ENCODE results near the gene SLC25A18.
"Not testable (repeated sequence)": the region's sequence is repeated elsewhere in the genome, so short reads cannot be mapped to it uniquely, and the experiment has no call there.

Gene SLC25A18

DNA sequence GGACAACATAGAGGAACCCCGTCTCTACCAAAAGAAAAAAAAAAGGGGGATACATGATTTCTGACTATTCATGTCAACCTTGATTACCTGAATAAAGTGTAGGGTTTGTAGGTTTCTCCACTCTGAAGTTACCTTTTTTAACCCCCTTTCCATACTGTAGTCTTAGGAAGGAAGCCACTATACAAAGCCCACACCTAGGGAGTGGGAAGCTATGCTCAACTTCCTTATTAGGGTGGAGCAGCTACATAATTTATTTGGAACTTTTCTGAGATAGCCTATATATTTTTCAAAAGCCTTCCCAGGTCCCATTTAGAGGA, 65.8 kb downstream of the SLC25A18 start:
- Histone ChIP-seq H3K4me1 (ENCODE audit: insufficient read depth, insufficient read length) (no peaks in the 10 kb centered on the region), H3K36me3 (ENCODE audit: insufficient read depth, insufficient read length, low read length) (peaks cover 3% of the 10 kb centered on the region), H3K4me3 (ENCODE audit: insufficient read length, low read depth) (peak overlapping the region; percentile 99), H3K9me3 (ENCODE audit: insufficient read depth, low read length) (no peaks in the 10 kb centered on the region), H3K27me3 (ENCODE audit: insufficient read depth, insufficient read length) (no peaks in the 10 kb centered on the region), H3K9ac (ENCODE audit: insufficient read length, low read depth) (peak overlapping the region; percentile 99)
- DNase-seq (ENCODE audit: low read depth, low spot score), result no peak
- TF ChIP-seq YY1 (IDR thresholded peaks at IDR 0.05; ENCODE audit: insufficient read depth, insufficient read length) (no peak), SUZ12 (IDR thresholded peaks at IDR 0.05; ENCODE audit: extremely low read depth, insufficient read depth, insufficient read length) (no peak), ZNF274 (IDR thresholded peaks at IDR 0.05; ENCODE audit: low read depth, low read length) (no peak)

DNA sequence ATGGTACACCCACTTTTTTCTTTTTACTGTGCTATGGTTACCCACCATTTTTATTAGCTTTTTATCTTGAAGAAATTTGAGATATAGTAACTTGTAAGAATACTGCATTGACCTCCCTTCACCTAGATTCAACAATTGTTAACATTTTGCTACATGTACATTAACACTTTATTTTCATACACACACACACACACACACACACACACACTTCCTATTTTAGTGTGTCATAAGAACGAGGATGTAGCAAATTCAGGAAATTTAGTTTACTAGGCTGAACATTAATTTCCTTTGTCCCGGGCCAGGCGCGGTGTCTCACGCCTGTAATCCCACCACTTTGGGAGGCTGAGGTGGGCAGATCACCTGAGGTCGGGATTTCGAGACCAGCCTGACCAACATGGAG, 66.3 kb downstream of the SLC25A18 start:
- DNase-seq (ENCODE audit: low read depth, low spot score), result no peak
- Histone ChIP-seq H3K4me3 (ENCODE audit: insufficient read length, low read depth) (no peak overlapping the region), H3K9ac (ENCODE audit: insufficient read length, low read depth) (peak overlapping the region; percentile 99), H3K4me1 (ENCODE audit: insufficient read depth, insufficient read length) (no peaks in the 10 kb centered on the region), H3K27me3 (ENCODE audit: insufficient read depth, insufficient read length) (no peaks in the 10 kb centered on the region), H3K9me3 (ENCODE audit: insufficient read depth, low read length) (no peaks in the 10 kb centered on the region), H3K36me3 (ENCODE audit: insufficient read depth, insufficient read length, low read length) (no peaks in the 10 kb centered on the region)
- TF ChIP-seq YY1 (IDR thresholded peaks at IDR 0.05; ENCODE audit: insufficient read depth, insufficient read length) (no peak), SUZ12 (IDR thresholded peaks at IDR 0.05; ENCODE audit: extremely low read depth, insufficient read depth, insufficient read length) (no peak)

DNA sequence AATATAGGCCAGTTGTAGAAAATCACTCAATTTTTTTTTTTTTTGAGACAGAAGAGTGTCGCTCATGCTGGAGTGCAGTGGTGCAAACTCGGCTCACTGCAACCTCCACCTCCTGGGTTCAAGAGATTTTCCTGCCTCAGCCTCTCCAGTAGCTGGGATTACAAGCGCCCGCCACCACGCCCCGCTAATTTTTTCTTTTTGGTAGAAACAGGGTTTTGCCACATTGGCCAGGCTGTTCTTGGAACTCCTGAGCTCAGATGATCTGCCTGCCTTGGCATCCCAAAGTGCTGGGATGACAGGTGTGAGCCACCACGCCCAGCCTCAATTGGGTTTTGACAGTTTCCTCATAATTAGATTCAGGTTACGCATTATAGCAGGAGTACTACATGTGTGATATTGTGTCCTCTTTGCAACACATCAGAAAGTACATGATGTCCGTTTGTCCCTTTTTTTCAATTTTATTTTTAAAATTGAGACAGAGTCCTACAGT, 67.8 kb downstream of the SLC25A18 start:
- no peak overlapping the region for H3K4me3 ChIP-seq (ENCODE audit: insufficient read length, low read depth)
- DNase-seq (ENCODE audit: low read depth, low spot score), result no peak
- H3K9me3 ChIP-seq (ENCODE audit: insufficient read depth, low read length), result no peaks in the 10 kb centered on the region
- H3K36me3 ChIP-seq (ENCODE audit: insufficient read depth, insufficient read length, low read length), result no peaks in the 10 kb centered on the region
- no peaks in the 10 kb centered on the region for H3K27me3 ChIP-seq (ENCODE audit: insufficient read depth, insufficient read length)
- no peak overlapping the region for H3K9ac ChIP-seq (ENCODE audit: insufficient read length, low read depth)
- H3K4me1 ChIP-seq (ENCODE audit: insufficient read depth, insufficient read length), result no peaks in the 10 kb centered on the region
- TF ChIP-seq YY1 (IDR thresholded peaks at IDR 0.05; ENCODE audit: insufficient read depth, insufficient read length) (no peak), ZNF274 (IDR thresholded peaks at IDR 0.05; ENCODE audit: low read depth, low read length) (no peak)

DNA sequence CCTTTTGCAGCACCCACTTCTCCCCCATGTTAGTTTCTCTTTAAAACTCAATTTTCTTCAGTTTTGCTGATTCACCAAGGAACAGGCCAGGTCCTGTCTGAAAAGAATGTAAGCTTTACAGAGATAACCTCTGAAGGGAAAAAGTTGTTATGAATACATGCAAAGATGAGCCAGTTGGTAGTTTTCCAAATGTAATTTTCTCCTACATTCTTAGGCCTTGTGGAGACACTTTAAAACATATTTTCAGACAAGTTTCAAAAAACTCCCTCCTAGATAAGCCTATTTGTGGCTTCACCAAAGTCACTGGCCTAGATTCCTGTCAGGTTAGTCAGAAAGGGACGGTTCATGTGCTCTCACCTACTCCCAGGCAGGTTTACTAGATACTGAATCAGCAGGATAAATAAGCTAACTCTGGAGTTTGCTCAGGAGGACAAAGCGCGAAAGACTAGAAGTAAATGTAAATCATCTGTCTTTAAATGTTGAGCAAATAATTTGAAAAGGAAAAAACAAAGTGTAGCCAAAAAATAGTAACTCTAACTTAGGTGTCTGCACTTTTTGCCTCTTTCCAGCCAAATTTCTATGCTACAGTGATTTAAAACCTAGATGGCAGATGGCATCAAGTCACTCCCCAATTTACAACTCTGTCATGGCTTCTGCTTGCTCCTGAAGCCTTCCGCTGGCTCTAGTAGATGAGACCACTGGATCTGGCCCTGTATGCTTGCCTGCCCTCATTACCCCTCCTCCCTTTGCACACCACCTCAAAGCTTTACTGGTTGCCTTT, 70.1 kb downstream of the SLC25A18 start:
- no peaks in the 10 kb centered on the region for H3K36me3 ChIP-seq (ENCODE audit: insufficient read depth, insufficient read length, low read length)
- no peak overlapping the region for H3K9ac ChIP-seq (ENCODE audit: insufficient read length, low read depth)
- no peaks in the 10 kb centered on the region for H3K9me3 ChIP-seq (ENCODE audit: insufficient read depth, low read length)
- no peaks in the 10 kb centered on the region for H3K27me3 ChIP-seq (ENCODE audit: insufficient read depth, insufficient read length)
- no peaks in the 10 kb centered on the region for H3K4me1 ChIP-seq (ENCODE audit: insufficient read depth, insufficient read length)
- TF ChIP-seq YY1 (IDR thresholded peaks at IDR 0.05; ENCODE audit: insufficient read depth, insufficient read length) (no peak), SUZ12 (IDR thresholded peaks at IDR 0.05; ENCODE audit: extremely low read depth, insufficient read depth, insufficient read length) (no peak), ZNF274 (IDR thresholded peaks at IDR 0.05; ENCODE audit: low read depth, low read length) (no peak)
- H3K4me3 ChIP-seq (ENCODE audit: insufficient read length, low read depth), result no peak overlapping the region
- DNase-seq (ENCODE audit: low read depth, low spot score), result no peak

DNA sequence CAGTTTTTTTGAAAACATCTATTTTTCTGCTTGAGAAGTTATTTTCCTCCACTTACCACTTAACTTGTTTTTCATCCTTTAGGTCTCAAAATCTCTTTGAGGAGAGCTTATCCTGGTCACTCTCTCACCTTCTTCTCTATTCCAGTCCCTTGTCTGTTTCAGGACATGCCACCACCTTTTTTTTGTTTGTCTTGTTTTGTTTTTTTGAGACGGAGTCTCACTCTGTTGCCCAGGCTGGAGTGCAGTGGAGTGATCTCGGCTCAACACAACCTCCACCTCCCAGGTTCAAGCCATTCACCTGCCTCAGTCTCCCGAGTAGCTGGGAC, 70.7 kb downstream of the SLC25A18 start:
- Histone ChIP-seq H3K36me3 (ENCODE audit: insufficient read depth, insufficient read length, low read length) (no peaks in the 10 kb centered on the region), H3K9me3 (ENCODE audit: insufficient read depth, low read length) (no peaks in the 10 kb centered on the region), H3K27me3 (ENCODE audit: insufficient read depth, insufficient read length) (no peaks in the 10 kb centered on the region), H3K4me3 (ENCODE audit: insufficient read length, low read depth) (no peak overlapping the region), H3K4me1 (ENCODE audit: insufficient read depth, insufficient read length) (no peaks in the 10 kb centered on the region), H3K9ac (ENCODE audit: insufficient read length, low read depth) (no peak overlapping the region)
- no peak for DNase-seq (ENCODE audit: low read depth, low spot score)
- TF ChIP-seq YY1 (IDR thresholded peaks at IDR 0.05; ENCODE audit: insufficient read depth, insufficient read length), result no peak
- no peak for TF ChIP-seq ZNF274 (IDR thresholded peaks at IDR 0.05; ENCODE audit: low read depth, low read length)
- no peak for TF ChIP-seq SUZ12 (IDR thresholded peaks at IDR 0.05; ENCODE audit: extremely low read depth, insufficient read depth, insufficient read length)

DNA sequence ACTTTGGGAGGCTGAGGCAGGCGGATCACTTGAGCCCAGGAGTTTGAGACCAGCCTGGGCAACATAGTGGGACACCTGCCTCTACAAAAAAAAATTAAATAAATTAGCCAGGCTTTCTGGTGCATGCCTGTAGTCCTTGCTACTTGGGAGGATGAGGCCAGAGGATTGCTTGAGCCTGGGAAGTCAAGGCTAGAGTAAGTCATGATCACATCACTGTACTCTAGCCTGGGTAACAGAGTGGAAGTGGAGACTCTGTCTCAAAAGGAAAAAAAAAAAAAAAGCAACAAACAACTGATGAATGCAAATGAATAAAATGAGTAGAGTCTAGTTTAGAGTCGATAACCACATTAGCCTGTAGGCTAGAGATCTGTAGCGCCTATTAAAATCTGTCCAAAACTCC, 71.4 kb downstream of the SLC25A18 start:
- H3K4me1 ChIP-seq (ENCODE audit: insufficient read depth, insufficient read length), result no peaks in the 10 kb centered on the region
- H3K9me3 ChIP-seq (ENCODE audit: insufficient read depth, low read length), result no peaks in the 10 kb centered on the region
- no peaks in the 10 kb centered on the region for H3K36me3 ChIP-seq (ENCODE audit: insufficient read depth, insufficient read length, low read length)
- no peak overlapping the region for H3K9ac ChIP-seq (ENCODE audit: insufficient read length, low read depth)
- H3K4me3 ChIP-seq (ENCODE audit: insufficient read length, low read depth), result no peak overlapping the region
- no peak for DNase-seq (ENCODE audit: low read depth, low spot score)
- no peaks in the 10 kb centered on the region for H3K27me3 ChIP-seq (ENCODE audit: insufficient read depth, insufficient read length)
- TF ChIP-seq YY1 (IDR thresholded peaks at IDR 0.05; ENCODE audit: insufficient read depth, insufficient read length) (no peak), ZNF274 (IDR thresholded peaks at IDR 0.05; ENCODE audit: low read depth, low read length) (no peak), SUZ12 (IDR thresholded peaks at IDR 0.05; ENCODE audit: extremely low read depth, insufficient read depth, insufficient read length) (no peak)

DNA sequence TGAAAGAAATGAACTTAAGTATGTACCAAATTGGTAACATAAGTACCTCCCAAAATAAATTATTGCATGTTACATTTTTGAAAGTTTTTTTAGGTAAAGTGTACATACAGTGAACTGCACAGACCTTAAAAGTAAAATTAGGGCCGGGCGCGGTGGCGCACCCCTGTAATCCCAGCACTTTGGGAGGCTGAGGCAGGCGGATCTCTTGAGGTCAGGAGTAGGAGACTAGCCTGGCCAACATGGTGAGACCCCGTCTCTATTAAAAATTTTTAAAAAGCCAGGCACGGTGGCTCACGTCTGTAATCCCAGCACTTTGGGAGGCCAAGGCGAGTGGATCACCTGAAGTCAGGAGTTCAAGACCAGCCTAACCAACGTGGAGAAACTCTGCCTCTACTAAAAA, 73.6 kb downstream of the SLC25A18 start:
- peaks cover 13% of the 10 kb centered on the region for H3K36me3 ChIP-seq (ENCODE audit: insufficient read depth, insufficient read length, low read length)
- DNase-seq (ENCODE audit: low read depth, low spot score); H3K9ac ChIP-seq (ENCODE audit: insufficient read length, low read depth); H3K27me3 ChIP-seq (ENCODE audit: insufficient read depth, insufficient read length); H3K9me3 ChIP-seq (ENCODE audit: insufficient read depth, low read length); H3K4me1 ChIP-seq (ENCODE audit: insufficient read depth, insufficient read length); H3K4me3 ChIP-seq (ENCODE audit: insufficient read length, low read depth): not testable (repeated sequence)

Measured in NT2/D1 (cell line).